ENCODE data around the gene CCZ1. TPM values are rescaled to one million over a fixed set of nuclear protein-coding genes. Genes with fewer than 3 reads are reported as not detected.
"Not testable (repeated sequence)": the region's sequence is repeated elsewhere in the genome, so short reads cannot be mapped to it uniquely, and the experiment has no call there.

Gene CCZ1
- total and polyA plus RNA-seq, 2 of the 13 experiments (the other 11 are each of a cell fraction or from before 2014, with no cell fraction given) = 19.1 to 66.7 TPM

DNA sequence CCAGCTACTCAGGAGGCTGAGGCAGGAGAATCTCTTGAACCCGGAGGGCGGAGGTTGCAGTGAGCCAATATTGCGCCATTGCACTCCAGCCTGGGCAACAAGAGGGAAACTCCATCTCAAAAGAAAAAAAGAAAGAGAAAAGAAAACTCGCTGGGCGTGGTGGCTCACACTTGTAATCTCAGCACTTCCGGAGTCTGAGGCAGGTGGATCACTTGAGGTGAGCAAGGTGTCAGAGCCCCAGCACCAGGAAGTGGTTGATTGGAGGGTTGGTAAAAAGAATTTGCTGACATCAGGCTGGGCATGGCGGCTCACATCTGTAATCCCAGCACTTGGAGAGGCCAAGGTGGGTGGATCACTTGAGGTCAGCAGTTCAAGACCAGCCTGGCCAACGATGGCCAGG lies 40.0 kb upstream of the CCZ1 start:
- FAIRE-seq; intact Hi-C loops (cut with micrococcal nuclease; ENCODE audit: unreplicated experiment); H3K27me3 ChIP-seq (ENCODE audit: control insufficient read depth in 1 of 2, insufficient read depth in 2 of 2, low read length in 2 of 2); H2AFZ ChIP-seq (ENCODE audit: low read length); H3K27ac ChIP-seq (ENCODE audit: extremely low read length, insufficient read depth, low read length); POLR2A ChIA-PET; H3K4me3 ChIP-seq (replicated peaks in 1 of 3; ENCODE audit: insufficient read depth in 1 of 3, low read depth in 2 of 3, low read length in 3 of 3); H3K79me2 ChIP-seq (ENCODE audit: insufficient read depth, low read length); BruUV-seq (replicated peaks); DNase-seq (ENCODE audit: low spot score); H3K4me2 ChIP-seq (ENCODE audit: low read depth, low read length); H3K9ac ChIP-seq (ENCODE audit: insufficient read depth, low read depth, low read length); in situ Hi-C loops (cut with HindIII; ENCODE audit: extremely low pct_ligation_motif_present, low pct_unique_long_range_greater_than_20kb); CTCF ChIA-PET (ENCODE audit: low intra/inter-chr PET ratio, low total read pairs); ATAC-seq; H3K36me3 ChIP-seq (replicated peaks in 1 of 2; ENCODE audit: control insufficient read depth in 1 of 2, insufficient read depth in 2 of 2, low read length in 2 of 2); H3K9me3 ChIP-seq (ENCODE audit: low read length); H4K20me1 ChIP-seq (ENCODE audit: insufficient read depth, low read length): not testable (repeated sequence)
- peak; percentile 29; the same call in 1 of the 2 replicates for TF ChIP-seq ZNF770 (CRISPR knock-in tag; IDR thresholded peaks at IDR 0.05)
- H3K4me1 ChIP-seq (ENCODE audit: insufficient read depth, low read length) = peaks cover 11% of the 10 kb centered on the region
- 59% methylated on average over 8 of the region's 8 CpGs for WGBS (ENCODE audit: low lambda C conversion rate)

GRCh38 chr7:5861281-5861680 lies 37.3 kb upstream of the CCZ1 start:
- intact Hi-C loops (cut with micrococcal nuclease; ENCODE audit: unreplicated experiment); FAIRE-seq; H3K9ac ChIP-seq (ENCODE audit: insufficient read depth, low read depth, low read length); CTCF ChIA-PET (ENCODE audit: low intra/inter-chr PET ratio, low total read pairs); BruUV-seq (replicated peaks); DNase-seq (ENCODE audit: low spot score); H3K9me3 ChIP-seq (ENCODE audit: low read length); in situ Hi-C loops (cut with HindIII; ENCODE audit: extremely low pct_ligation_motif_present, low pct_unique_long_range_greater_than_20kb); POLR2A ChIA-PET; H3K27me3 ChIP-seq (ENCODE audit: control insufficient read depth in 1 of 2, insufficient read depth in 2 of 2, low read length in 2 of 2); H3K4me2 ChIP-seq (ENCODE audit: low read depth, low read length); H4K20me1 ChIP-seq (ENCODE audit: insufficient read depth, low read length); ATAC-seq; H3K27ac ChIP-seq (ENCODE audit: extremely low read length, insufficient read depth, low read length); H2AFZ ChIP-seq (ENCODE audit: low read length); H3K4me3 ChIP-seq (replicated peaks in 1 of 3; ENCODE audit: insufficient read depth in 1 of 3, low read depth in 2 of 3, low read length in 3 of 3); H3K79me2 ChIP-seq (ENCODE audit: insufficient read depth, low read length); H3K36me3 ChIP-seq (replicated peaks in 1 of 2; ENCODE audit: control insufficient read depth in 1 of 2, insufficient read depth in 2 of 2, low read length in 2 of 2): not testable (repeated sequence)
- WGBS (ENCODE audit: low lambda C conversion rate) = 86% methylated on average over 5 of the region's 5 CpGs
- peaks cover 11% of the 10 kb centered on the region for H3K4me1 ChIP-seq (ENCODE audit: insufficient read depth, low read length)

DNA sequence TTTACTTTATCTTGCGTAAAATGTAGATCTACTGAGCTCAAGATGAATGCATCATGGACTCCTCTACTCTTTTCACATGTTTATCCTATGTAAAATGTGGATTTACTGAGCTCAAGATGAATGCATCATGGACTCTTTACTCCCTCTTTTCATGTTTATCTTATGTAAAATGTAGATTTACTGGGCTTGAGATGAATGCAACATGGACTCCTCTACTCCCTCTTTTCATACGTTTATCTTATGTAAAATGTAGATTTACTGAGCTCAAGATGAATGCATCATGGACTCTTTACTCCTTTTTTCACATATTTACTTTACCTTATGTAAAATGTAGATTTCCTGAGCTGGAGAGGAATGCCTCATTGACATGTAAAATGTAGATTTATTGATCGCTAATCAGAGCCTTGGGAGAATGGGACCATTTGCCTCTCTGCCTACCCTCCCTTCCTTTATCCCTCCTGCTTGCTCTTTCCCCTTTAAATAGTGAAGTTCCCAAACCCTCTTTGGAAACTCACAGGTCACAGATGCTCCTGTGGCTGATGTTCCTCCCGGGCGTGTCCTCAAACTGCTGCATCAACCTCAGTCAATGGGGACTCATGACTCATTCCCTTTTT lies 35.7 kb upstream of the CCZ1 start:
- intact Hi-C loops (cut with micrococcal nuclease; ENCODE audit: unreplicated experiment); CTCF ChIA-PET (ENCODE audit: low intra/inter-chr PET ratio, low total read pairs); H3K9me3 ChIP-seq (ENCODE audit: low read length); ATAC-seq; FAIRE-seq; H3K4me2 ChIP-seq (ENCODE audit: low read depth, low read length); H3K9ac ChIP-seq (ENCODE audit: insufficient read depth, low read depth, low read length); H3K79me2 ChIP-seq (ENCODE audit: insufficient read depth, low read length); H2AFZ ChIP-seq (ENCODE audit: low read length); H3K4me1 ChIP-seq (ENCODE audit: insufficient read depth, low read length); H3K27me3 ChIP-seq (ENCODE audit: control insufficient read depth in 1 of 2, insufficient read depth in 2 of 2, low read length in 2 of 2); DNase-seq (ENCODE audit: low spot score); in situ Hi-C loops (cut with HindIII; ENCODE audit: extremely low pct_ligation_motif_present, low pct_unique_long_range_greater_than_20kb); H4K20me1 ChIP-seq (ENCODE audit: insufficient read depth, low read length); H3K36me3 ChIP-seq (replicated peaks in 1 of 2; ENCODE audit: control insufficient read depth in 1 of 2, insufficient read depth in 2 of 2, low read length in 2 of 2); H3K27ac ChIP-seq (ENCODE audit: extremely low read length, insufficient read depth, low read length); H3K4me3 ChIP-seq (replicated peaks in 1 of 3; ENCODE audit: insufficient read depth in 1 of 3, low read depth in 2 of 3, low read length in 3 of 3); POLR2A ChIA-PET; BruUV-seq (replicated peaks): not testable (repeated sequence)
- 75% methylated on average over 5 of the region's 5 CpGs for WGBS (ENCODE audit: low lambda C conversion rate)
